ENCODE measurements around the gene RPN2.
"Not testable (repeated sequence)": the region's sequence is repeated elsewhere in the genome, so short reads cannot be mapped to it uniquely, and the experiment has no call there.

RPN2 gene

GRCh38 chr20:37178839-37179682 is at the start of gene RPN2, which contains the start of gene MROH8:
Gene RPN2, plus strand, starts transcription at chr20:37179330. Its CDS starts 27 bp downstream, at chr20:37179357.
Gene MROH8, minus strand, starts transcription at chr20:37179548.
- peak; percentile 95 for DNase-seq

- no peak for DNase-seq
Observed at GRCh38 chr20:37131486-37131885, 47.6 kb upstream of the RPN2 start.

GRCh38 chr20:37133952-37134351 is 45.2 kb upstream of the RPN2 start:
- DNase-seq: no peak

GRCh38 chr20:37137547-37137946 is 41.6 kb upstream of the RPN2 start:
- DNase-seq: no peak

GRCh38 chr20:37142708-37143107 is 36.4 kb upstream of the RPN2 start:
- DNase-seq: no peak

- DNase-seq: no peak
Observed at GRCh38 chr20:37144856-37145404, 34.2 kb upstream of the RPN2 start.

GRCh38 chr20:37147250-37147649 is 31.9 kb upstream of the RPN2 start:
- DNase-seq: no peak

GRCh38 chr20:37150864-37151263 is 28.3 kb upstream of the RPN2 start:
- DNase-seq: not testable (repeated sequence)

GRCh38 chr20:37151529-37151928 is 27.6 kb upstream of the RPN2 start:
- no peak for DNase-seq

- no peak for DNase-seq
Observed at GRCh38 chr20:37152284-37152683, 26.8 kb upstream of the RPN2 start.

- DNase-seq: no peak
Observed at GRCh38 chr20:37154684-37155298, 24.3 kb upstream of the RPN2 start.

- DNase-seq: no peak
Observed at GRCh38 chr20:37155987-37156386, 23.1 kb upstream of the RPN2 start.

- DNase-seq: no peak
Observed at GRCh38 chr20:37158248-37158647, 20.9 kb upstream of the RPN2 start.

GRCh38 chr20:37160683-37161082 is 18.4 kb upstream of the RPN2 start:
- no peak for DNase-seq

- DNase-seq: no peak
Observed at GRCh38 chr20:37161830-37162549, 17.1 kb upstream of the RPN2 start.

GRCh38 chr20:37162646-37163045 is 16.5 kb upstream of the RPN2 start:
- DNase-seq: no peak

- DNase-seq: no peak
Observed at GRCh38 chr20:37163832-37164554, 15.1 kb upstream of the RPN2 start.

- DNase-seq: no peak
Observed at GRCh38 chr20:37165031-37165430, 14.1 kb upstream of the RPN2 start.

GRCh38 chr20:37166867-37167266 is 12.3 kb upstream of the RPN2 start:
- DNase-seq: no peak

- DNase-seq: no peak
Observed at GRCh38 chr20:37172836-37173235, 6.3 kb upstream of the RPN2 start.

GRCh38 chr20:37179683-37180524 is 774 bp downstream of the RPN2 start:
- DNase-seq: no peak

- no peak for DNase-seq
Observed at GRCh38 chr20:37185686-37186085, 6.6 kb downstream of the RPN2 start.
